GM21619 (cell line): ENCODE measurements around the gene CDC26.
"Not testable (repeated sequence)": the region's sequence is repeated elsewhere in the genome, so short reads cannot be mapped to it uniquely, and the experiment has no call there.

Source experiments
- ATAC-seq: cut with Tn5 transposase; IDR thresholded peaks from one replicate; pipeline ENCODE4 v1.9.1; 2021; ENCODE audit not compliant: unreplicated experiment

Gene CDC26

DNA sequence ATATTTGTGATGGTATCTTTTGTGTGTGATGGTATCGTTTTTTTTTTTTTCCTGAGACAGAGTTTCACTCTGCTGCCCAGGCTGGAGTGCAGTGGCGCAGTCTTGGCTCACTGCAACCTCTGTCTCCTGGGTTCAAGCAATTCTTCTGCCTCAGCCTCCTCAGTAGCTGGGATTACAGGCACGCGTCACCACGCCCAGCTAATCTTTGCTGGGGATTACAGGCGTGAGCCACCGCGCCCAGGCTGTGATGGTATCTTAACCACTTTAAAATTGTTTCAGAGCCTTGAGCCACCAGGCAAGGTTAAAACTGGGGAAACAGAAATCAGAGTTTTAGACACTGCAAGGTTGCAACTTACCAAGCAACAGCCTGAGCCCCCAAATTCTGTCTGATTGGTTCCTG is 20.9 kb upstream of the CDC26 start:
- not testable (repeated sequence) for ATAC-seq

DNA sequence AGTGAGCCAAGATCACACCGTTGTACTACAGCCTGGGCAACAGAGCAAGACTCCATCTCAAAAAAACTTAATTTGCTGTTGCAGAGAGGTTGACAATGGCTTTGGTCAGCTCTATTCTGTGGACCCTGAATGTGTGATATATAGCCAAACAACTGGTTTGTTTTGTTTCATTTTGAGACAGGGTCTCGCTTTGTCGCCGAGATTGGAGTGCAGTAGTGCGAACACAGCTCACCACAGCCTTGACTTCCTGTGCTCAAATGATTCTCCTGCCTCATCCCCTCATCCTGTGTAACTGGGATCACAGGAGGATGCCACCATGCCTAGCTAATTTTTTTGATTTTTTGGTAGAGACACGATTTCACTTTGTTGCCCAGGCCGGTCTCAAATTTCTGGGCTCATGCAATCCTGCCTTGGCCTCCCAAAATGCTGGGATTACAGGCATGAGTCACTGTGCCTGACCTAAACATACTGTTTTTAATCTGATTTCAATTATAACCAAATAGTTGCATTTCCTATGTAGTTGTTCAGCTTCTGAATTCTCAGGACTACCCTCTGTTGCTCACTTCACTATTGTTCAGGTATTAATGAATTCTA is 18.0 kb upstream of the CDC26 start:
- ATAC-seq = no peak

DNA sequence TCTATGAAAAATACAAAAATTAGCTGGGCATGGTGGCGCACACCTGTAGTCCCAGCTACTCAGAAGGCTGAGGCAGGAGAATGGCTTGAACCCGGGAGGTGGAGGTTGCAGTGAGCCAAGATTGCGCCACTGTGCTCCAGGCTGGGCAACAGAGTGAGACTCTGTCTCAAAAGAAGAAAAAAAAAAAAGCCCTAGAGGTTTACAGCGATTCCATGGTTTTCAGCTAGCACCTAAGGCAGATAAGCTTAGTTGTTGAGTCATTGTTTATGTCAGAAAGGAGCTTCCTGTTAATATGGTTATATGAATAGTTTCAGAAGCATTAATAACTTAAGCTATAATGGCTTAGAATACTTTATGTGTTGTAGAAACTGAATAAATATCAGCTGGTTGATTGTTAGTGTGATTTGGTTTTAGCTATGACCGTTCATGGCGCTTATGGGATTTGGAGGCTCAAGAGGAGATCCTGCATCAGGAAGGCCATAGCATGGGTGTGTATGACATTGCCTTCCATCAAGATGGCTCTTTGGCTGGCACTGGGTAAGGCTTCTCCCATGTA is 14.8 kb upstream of the CDC26 start:
- no peak for ATAC-seq

DNA sequence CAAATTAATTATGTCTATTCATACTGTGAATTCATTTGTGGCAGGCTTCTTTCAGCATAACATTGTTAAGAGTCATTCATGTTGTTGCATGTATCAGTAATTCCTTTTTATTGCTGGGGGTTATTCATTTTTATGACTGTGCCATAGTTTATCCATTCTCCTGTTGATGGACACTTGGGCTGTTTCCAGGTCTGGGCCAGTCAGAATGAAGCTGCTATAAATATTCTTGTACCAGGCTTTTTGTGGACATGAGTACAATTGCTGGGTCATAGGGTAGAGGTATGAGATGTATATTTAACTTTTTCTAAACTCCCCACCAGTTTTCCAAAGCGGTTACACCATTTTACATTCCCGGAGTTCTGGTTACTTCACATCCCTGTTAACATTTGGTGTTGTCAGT is 13.7 kb upstream of the CDC26 start:
- no peak for ATAC-seq

DNA sequence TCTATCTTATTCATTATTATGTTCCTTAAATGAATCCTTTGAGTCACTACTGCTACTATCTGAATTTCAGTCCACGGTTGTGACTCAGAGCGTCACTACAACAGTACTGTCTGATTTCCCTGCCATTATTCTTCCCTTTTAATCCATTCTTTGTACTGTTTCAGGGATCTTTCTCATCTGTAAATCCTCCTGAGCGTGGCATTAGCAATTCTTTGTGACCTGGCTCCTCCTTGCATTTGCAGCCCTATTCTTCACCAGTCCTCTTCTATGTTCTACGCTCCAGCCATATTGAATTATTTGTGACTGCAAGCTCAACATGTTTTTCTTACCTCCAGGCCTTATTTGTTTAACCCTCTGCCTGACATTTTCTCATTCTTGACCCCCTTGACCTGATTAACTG is 6.0 kb upstream of the CDC26 start:
- no peak for ATAC-seq

DNA sequence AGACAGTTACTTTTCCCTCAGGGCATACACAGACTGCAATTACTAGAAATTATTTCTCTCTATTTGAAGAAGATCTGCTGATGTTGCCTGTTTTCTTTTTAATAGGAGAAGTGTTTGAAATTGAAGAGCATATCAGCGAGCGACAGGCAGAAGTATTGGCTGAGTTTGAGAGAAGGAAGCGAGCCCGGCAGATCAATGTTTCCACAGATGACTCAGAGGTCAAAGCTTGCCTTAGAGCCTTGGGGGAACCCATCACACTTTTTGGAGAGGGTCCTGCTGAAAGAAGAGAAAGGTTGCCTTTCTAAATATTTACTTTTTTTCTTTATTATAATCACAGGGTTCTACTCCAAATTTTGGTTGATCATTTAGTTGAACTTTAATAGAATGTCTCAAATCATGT is 3.5 kb upstream of the CDC26 start:
- ATAC-seq = no peak

DNA sequence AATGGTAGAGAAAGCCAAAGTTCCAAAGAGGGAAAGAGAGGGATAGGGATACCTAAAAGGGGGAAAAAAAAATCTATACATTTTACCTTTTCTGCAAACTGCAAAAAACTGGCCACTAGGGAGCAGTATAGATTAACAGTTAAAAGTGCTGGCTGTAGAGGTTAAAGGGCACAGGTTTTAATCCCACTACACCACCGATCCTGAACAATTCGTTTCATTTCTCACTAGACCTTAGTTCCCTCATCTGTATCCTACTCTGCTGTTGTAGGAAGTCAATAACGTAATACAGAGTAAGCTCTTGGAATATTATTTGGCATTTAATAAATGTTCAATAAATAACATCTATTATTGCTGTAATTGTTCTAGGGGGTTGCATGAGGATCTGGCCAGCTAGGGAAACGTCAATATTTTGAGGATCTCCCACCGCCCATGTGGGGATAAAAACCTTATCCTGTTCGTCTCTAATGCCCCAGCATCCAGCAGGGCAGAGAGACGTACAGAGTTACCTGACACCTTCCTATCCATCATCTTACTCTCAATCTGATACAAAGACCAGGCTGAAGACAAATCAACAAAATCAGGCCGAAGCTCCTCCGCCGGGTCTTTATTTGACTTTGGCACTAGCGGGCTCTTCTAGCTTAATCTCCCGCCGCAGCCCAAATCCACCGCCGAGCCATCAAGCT is 757 bp downstream of the CDC26 start:
- ATAC-seq = peak; percentile 3

DNA sequence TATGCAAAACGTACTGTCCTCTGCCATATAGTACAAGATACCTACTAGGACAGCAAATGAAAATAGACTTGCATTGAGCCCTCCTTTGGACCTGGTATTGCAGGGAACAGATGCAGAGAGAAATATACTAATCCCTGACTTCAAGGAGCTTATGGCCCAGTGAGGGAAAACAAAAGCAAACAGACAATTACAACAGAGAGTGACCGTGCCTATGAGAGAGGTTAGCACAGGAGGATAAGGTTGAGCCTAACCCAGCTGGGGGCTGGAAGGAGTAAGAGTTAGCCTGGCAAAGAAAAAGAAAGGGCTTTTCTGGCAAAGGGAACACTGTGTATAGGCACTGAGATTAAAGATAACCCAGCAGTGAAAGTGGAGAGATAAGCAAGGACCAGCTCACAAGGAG is 5.5 kb downstream of the CDC26 start:
- ATAC-seq = no peak

DNA sequence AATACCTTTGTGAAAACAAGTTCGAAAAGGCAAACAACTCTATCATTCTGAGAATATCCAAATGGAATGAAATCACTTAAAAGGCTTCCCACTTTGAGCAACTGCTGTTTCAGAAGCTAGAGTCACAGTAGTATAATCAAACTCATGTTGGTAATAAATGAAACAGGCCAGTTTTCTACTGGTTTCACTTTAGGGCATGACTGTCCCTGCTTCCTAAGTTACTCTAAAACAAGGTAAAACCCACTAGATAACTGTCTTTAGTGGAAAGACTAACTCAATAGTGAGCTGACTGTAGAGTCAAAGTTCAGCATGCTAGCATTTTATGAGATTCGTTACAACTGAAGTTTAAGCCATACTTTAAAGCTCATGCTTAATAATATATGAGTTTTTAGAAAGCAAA is 6.0 kb downstream of the CDC26 start:
- no peak for ATAC-seq

DNA sequence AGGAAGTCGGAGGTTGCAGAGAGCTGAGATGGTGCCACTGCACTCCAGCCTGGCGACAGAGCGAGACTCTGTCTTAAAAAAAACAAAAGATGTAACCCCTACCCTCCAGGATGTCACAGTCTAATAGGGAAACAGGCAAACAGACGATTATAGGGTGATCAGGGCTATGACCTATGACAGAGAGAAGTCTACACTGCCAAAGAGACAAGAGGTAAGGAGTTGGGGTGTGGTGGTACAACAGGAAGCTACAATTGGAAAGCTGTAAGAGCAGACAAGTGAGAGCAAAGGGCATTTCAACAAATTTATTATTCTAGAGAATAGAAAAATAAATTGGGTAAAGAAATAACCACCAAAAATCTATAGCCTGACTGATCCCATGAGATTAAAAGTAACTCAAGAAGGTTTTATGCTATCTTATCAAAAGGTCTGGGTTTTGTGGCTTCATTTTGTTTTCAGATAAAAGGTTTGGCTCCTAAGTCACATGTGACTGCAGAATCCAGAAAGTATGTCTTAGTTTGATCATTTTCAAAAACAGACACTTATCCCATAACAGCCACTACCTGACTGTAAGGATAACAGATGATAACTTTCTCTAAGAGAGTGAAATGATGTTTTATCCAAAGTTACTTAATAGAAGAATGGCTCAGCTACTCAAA is 7.3 kb downstream of the CDC26 start:
- no peak for ATAC-seq

DNA sequence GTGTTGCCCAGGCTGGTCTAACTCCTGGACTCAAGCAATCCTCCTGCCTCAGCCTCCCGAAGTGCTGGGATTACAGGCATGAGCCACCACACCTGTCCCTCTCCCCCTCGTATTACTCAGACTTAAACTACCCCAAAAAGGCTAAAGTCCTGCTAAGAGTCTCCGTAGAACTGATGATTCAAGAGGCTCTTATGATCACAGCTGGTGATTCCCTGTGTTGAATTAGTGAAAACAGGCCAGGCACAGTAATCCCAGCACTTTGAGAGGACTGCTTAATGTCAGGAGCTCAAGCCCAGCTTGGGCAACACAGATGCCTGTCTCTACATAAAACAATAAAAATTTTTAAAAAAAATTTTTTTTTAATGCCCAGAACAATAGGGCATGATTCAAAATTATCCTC is 9.2 kb downstream of the CDC26 start:
- no peak for ATAC-seq

DNA sequence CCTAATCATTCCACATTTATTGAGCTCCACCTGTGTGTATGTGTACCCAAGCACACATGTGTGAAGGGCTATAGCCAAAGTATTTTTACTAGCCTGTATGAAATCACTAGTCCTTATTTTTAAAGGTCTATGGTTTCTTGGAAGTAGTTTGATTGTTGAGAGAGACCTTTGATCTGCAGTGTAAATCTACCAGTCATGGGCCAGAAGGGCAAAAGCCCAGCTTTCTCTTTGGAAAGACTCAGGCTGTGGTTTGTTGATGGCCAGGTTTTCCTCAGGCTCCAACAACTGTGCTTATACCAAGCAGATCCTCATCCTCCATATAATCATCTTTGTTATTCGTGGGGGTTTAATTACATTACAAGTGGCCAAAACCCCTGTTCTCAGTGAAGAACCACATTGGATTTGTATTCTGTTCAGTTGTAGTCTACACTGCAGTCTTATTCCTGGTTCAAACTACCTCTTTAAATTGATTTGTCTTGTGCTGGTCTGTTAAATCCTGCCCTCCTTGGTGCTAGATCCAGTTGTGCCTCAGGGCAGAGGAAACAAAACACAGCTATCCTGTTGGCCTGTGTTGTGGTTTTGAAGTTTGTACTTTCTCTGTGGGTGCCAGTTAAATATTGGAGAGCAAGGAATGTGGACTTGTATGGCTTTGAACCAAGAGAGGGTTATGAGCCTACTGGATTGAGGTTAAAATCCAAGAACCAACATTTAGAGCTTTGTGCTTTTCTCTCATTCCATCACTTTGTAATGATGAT is 13.3 kb downstream of the CDC26 start:
- ATAC-seq = no peak

DNA sequence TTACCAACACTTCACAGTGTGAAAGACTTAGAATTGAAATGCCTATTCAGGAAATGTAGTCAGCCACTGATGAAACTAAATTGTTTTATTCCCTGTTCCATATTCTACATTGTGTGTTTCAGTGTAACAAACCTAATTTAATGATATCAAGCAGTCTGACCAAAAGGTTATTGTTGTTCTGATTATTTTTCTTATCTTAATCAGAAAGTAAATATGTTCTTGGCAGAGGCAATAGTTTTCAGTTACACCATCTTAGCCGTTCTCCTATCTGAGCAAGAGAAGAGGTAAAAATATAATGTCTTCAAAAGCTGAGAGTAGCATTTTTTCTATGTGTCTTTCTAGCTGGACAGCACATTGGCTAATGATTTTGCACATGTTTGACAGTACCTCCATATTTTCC is 17.1 kb downstream of the CDC26 start:
- no peak for ATAC-seq

DNA sequence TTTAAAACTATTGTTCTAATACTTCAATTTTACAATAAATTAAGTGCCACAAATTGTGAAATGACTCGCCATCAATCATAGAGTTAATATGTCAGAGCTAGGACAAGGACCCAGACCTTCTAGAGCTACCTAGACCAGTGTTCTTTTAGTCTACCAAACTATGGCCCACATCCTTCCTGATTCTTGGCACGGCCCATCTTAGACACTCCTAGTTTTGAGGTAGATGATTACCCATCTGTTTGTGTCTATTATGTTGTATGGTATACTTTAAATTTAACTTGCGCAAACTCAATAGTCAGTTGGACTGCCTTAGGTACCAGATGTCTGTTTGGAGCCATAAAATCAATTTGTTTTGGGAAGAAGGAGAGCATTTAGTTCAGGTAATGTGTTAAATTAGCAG is 17.5 kb downstream of the CDC26 start:
- no peak for ATAC-seq

DNA sequence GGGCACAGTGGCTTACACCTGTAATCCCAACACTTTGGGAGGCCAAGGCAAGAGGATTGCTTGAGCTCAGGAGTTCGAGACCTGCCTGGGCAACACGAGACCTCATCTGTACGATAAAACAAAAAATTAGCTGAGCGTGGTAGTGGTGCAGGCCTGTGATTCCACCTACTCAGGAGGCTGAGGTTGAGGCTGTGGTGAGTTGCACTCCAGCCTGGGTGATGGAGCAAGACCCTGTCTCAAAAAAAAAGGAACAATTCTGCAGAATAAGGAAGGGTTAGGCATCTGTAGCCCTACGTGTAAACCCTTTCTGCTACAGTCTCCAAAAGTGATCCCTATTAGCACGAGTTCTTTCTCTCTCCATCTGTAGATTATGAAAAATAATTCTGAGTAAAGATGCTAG is 19.9 kb downstream of the CDC26 start:
- ATAC-seq = no peak

DNA sequence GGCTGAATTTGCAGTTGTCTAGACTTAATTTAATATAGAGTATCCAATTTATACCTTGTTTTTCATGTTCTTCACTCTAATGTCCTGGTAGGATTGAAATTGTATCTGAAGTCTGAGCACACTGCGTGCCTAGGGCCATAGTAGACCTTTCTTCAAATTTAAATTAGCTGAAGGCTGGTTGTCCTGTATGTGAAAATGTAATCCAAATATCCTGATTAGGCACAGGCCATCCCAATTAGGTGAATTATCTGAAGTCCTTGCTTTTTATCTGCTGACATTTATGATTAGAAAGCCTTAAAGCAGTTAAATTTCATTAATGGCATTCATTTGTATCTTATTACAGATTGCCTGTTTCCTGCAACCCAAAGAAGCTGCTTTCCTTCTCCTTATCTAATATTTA is 20.4 kb downstream of the CDC26 start:
- no peak for ATAC-seq

DNA sequence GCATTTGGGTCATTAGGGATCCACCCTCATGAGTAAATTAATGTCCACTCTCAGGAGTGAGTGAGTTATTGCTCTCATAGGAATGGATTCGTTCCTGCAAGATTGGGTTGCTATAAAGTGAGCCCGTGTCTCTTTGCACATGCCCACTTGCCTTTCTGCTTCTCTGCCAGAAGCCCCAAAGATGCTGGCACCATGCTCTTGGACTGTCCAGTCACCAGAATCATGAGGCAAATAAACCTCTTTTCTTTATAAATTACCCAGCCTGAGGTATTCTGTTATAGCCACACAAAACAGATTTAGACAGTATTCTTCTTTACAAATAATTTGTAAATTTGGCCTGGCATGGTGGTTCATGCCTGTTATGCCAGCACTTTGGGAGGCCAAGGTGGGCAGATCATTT is 24.6 kb downstream of the CDC26 start:
- no peak for ATAC-seq

DNA sequence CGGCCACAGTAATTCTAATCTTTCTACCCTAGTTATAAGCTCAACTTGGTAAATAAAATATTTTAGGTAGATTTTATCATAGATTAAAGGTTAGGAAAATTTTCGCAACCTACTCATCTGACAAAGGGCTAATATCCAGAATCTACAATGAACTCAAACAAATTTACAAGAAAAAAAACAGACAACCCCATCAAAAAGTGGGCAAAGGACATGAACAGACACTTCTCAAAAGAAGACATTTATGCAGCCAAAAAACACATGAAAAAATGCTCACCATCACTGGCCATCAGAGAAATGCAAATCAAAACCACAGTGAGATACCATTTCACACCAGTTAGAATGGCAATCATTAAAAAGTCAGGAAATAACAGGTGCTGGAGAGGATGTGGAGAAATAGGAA is 25.7 kb downstream of the CDC26 start:
- not testable (repeated sequence) for ATAC-seq

DNA sequence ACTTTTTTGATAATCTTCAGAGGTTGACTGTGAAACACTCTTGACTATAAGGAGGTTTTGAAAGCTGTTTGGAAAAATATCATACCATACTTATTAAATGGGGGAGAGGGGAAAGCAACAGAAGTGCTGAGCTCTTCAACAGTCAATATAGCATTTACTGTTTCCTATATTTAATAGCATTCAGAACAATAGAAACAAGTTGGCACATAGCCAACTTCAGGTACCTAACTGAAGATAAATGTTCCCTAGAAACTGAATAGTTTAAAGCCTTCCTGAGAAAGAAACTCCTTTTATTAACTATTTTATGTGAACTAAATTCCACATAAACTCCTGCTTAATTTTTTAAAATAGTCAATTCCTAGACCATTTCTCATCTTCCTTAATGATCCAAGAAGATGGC is 27.7 kb downstream of the CDC26 start:
- no peak for ATAC-seq

DNA sequence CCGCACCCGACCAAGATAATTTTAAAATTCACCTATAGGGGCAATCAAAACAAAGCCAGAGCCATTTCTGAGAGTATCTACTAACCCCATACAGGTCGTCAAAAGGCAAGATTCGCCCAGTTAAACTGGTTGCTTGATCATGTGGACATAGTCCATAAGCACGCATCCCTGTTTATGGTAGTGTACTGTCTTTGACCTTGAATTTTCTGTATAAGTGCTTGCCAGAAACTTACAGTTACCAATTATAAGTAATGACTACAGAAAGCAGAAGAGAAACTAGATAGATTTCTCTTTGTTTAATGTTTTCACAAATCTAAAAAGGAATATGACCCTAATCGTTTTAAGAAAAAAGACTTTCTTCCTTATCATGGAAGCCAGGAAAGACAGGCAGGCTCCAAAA is 28.4 kb downstream of the CDC26 start:
- no peak for ATAC-seq

DNA sequence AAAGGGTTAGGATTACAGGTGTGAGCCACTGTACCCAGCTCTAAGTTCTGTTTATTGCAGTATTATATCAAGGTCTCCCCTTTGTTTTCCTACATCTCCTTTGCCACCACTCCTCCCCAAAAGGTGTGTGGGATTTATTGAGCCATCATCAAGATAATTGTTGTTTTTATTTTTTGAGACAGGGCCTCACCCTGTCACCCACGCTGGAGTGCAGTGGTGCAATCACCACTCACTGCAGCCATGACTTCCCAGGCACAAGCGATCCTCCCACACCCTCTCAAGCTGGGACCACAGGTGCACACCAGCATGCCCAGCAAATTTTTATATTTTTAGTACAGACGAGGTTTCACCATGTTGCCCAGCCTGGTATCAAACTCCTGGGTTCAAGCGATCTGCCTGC is 29.5 kb downstream of the CDC26 start:
- ATAC-seq = no peak

DNA sequence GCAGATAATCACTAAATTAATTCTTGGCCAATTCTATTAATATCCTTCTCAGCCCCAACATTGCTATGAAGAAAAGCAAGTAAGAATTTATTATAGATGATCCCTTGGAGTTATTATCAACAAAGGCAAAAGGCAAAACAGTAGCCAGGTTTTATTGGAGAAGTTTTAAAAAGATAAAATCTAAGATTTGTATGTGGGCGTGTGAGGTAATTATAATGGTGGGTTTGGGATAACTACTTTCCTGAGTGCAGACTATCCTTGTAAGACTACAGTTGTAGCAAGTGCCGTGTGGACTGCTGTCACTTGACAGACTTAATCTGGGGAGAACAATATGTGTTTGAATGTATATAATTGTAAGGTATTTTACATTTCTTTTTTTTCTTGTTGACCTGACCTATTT is 30.8 kb downstream of the CDC26 start:
- no peak for ATAC-seq
